ENCODE results near the gene MCF2L2.

DNA sequence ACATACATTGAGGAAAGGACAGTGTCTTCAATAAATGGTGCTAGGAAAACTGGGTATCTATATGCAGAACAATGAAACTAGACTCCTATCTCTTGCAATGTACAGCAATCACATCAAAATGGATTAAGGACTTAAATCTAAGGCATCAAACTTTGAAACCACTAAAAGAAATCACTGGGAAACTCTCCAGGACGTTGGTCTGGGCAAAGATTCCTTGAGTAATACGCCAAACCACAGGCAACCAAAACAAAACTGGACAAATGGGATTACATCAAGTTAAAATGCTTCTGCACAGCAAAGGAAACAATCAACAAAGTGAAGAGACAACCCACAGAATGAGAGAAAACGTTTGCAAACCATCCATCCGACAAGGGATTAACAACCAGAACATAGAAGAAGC lies 280.4 kb downstream of the MCF2L2 start:
- TF ChIP-seq, protein P1, sequence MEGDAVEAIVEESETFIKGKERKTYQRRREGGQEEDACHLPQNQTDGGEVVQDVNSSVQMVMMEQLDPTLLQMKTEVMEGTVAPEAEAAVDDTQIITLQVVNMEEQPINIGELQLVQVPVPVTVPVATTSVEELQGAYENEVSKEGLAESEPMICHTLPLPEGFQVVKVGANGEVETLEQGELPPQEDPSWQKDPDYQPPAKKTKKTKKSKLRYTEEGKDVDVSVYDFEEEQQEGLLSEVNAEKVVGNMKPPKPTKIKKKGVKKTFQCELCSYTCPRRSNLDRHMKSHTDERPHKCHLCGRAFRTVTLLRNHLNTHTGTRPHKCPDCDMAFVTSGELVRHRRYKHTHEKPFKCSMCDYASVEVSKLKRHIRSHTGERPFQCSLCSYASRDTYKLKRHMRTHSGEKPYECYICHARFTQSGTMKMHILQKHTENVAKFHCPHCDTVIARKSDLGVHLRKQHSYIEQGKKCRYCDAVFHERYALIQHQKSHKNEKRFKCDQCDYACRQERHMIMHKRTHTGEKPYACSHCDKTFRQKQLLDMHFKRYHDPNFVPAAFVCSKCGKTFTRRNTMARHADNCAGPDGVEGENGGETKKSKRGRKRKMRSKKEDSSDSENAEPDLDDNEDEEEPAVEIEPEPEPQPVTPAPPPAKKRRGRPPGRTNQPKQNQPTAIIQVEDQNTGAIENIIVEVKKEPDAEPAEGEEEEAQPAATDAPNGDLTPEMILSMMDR (IDR thresholded peaks at IDR 0.05), result no peak
- TF ChIP-seq POLR2AphosphoS5 (IDR thresholded peaks at IDR 0.05), result no peak
- no peak for TF ChIP-seq POLR2A (IDR thresholded peaks at IDR 0.05)
